Frontal cortex (tissue), 4 donors: ENCODE measurements around the gene LTBP1. TPM values are rescaled to one million over a fixed set of nuclear protein-coding genes. Genes with fewer than 3 reads are reported as not detected.

ENCODE experiments used
- DNase-seq, 2 donors: peaks; one replicate each; pipeline ENCODE4 v3.0.0; 2012; ENCODE audit warnings: low spot score in 2 of 2
- FAIRE-seq: peaks from 2 replicates; lab custom pipeline; 2012; peaks lifted over from hg19 to GRCh38; lab: Jason Lieb, UNC
- total RNA-seq: library from RNA; depleted of rRNA; stranded (reverse); fragments of >200 nt; gene quantifications from one replicate; pipeline ENCODE4 v1.2.3, GENCODE V29; 2014
- donor health status: control.
- donor health status: control.
- donor health status: control.

The LTBP1 gene
- total RNA-seq, 1 donor from 2014 or later: 22.8 TPM

DNA sequence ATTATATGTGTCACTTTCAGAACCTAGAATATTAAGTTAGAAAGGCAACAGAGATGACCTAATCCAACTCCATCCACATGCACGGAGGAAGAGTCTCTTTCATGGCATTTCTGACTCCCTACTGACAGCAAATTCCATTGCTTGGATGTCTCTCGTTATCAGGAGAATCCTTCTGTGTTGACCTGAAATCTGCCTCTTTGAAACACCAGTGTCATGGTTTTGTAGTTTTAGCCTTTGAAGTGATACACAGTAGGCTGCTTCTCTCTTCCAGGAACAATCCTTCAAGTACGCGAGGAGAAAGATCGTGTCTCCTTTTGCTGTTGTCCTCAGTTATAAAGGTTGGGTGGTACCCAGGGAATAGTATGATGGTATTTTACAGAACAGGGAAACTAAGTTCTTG, 327.8 kb downstream of the LTBP1 start:
- no peak for DNase-seq
- FAIRE-seq: no peak

DNA sequence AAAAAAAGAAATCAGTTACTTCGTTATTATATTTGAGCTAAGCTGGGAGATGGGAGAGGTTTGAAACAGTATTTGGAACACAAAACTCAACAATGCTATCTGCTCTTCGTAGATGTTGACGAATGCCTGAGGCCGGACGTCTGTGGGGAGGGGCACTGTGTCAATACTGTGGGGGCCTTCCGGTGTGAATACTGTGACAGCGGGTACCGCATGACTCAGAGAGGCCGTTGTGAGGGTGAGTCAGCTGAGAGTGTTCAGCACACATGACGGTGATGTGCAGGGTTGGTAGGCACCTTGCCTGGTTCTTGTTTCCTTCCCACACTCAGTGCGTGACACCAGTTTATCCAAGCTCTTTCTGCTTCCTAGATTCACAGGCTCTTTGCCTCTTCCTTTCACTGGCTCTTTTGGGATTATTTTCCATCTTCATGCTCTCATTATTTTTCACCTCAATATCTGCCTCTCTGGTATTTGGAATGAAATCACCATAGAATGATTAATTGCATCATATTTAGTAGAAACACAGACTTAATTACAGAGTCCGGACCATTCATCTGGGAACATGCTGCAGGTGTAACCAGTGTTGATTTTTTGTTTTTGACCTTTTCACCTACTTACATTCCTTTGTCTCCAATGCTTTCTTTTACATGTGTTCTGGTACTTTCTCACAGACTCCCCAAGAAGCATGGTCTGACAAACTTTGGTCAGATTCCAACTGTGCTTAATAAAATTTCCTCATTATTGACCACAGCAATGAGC, 329.1 kb downstream of the LTBP1 start:
- FAIRE-seq (no peak), DNase-seq (no peak)

DNA sequence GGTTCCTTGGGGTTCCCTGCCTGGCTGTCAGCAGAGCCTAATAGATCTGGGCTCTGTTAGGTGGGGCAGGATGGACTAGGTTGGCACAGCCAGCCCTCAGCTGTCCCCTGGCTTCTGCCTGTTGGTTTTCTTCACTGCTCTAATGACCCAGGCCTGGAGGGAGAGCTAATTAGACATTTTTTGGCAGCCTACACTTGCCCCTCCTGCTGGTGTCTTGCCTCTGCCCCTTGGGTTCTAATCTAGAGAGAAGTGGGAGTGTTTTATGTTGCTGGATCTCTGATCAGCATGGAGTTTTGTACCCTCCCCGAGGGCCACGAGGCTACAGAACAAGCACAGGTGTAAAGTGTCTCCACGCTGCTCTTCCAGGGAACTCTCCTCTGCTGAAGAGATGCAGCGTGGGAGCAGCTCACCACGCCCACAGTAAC, 330.3 kb downstream of the LTBP1 start:
- DNase-seq (no peak), FAIRE-seq (no peak)

DNA sequence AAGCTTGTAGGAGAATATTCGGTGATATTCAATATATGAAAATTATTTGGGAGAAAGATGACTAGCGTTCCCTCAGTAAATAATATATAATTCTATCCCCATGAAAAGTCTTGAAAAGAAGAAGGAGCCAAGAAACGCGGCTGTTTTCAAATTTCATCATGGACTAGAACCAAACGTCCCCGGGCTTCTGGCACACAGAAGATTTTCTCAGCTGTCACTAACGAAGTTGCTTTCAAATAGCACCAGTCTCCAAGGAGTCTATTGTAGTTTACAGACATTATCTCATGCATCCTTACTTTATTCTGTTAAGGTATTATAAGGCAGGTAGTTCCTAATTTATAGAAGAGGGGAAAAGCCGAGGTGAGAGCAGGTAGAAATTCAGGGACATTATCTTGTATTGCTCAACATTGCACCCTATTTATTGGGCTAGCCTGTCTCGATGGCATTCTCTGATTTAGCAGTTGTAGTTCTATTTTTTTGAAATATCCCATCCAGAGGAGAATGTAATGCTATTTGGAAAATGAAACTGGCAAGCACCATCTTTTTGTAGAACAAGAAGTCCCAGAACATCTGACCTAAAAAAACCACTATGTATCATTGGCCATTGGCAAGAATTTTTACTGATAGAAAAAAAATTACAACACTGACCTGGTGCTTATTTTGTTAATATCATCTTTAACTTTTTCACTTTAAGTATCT, 331.6 kb downstream of the LTBP1 start:
- FAIRE-seq (no peak), DNase-seq (no peak)

DNA sequence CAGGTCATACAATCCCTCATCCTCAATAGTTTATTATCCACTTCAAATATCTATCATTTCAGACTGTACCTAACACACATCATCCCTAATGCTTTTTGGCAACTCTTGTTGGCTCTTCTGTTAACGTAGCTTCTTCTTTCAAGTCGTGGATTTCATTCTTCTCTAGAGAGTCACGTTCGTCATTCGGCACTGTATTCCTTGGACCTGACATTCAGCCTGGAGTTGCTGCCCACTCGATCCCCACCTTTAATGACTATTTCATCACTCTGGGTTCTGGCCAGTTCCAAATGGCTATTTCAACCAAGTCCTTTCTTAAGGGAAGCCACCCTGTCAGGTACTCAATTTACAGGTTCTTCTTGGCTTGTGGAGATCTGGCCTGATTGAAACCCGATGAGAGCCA, 337.5 kb downstream of the LTBP1 start:
- FAIRE-seq: no peak
- no peak for DNase-seq

DNA sequence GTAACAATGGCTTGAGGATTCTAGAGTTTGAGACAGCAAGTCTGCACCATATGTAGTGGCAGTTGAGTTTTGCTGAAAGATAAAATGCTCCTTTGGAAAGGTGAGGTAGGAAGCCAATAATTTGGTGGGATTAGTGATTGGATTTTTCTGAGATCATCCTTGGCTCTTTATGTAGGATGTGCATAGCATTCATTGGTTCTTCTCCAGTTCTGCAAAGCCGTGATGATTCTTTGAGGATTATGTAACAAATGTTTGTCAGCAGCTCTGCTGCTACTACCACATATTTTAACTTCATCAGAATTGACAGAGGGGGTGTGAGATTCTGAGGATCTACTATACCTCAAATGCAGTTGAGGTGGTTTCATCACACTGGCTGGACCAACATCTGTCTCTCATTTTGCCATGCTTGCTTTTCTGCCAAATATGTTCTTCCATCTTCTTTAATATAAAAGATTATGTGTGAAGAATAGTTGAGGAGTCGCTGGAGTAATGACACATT, 340.8 kb downstream of the LTBP1 start:
- no peak for DNase-seq
- FAIRE-seq: no peak

DNA sequence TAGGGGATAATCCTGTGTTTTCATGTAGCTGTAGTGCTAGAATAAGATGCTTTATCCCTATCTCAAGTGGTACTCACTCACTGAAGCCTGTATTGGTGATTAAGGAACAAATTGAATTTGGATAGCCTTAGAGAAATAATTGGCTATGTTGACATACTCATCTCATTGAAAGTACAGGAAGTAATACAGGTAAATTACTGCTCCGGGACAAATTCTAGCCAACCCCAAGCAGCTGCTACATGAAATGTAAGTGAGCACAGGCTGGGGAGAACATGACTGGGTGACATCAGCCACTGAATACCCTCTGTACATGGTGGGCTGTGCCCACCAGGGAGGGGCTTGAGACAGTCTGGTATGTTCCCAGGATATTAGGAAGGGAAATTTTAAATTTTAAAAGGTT, 341.3 kb downstream of the LTBP1 start:
- FAIRE-seq: no peak

DNA sequence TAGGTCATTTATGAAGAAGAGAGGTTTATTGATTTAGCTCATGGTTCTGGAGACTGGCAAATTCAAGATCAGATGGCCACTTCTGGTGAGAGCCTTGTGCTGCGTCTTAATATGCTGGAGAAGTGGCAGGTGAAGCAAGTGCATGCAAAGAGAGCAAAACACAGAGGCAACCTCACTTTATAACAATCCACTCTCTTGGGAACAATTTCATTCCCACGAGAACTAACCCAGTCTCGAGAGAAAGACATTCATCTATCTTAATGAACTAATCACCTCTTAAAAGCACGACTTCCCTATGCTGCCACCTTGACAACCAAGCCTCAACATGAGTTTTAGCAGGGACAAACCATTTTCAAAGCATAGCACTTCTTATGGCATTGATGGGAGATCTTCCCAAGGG, 343.2 kb downstream of the LTBP1 start:
- DNase-seq: no peak
- FAIRE-seq: no peak

More for the DNA sequence above, 341.3 kb downstream of the LTBP1 start:
- DNase-seq: no peak

DNA sequence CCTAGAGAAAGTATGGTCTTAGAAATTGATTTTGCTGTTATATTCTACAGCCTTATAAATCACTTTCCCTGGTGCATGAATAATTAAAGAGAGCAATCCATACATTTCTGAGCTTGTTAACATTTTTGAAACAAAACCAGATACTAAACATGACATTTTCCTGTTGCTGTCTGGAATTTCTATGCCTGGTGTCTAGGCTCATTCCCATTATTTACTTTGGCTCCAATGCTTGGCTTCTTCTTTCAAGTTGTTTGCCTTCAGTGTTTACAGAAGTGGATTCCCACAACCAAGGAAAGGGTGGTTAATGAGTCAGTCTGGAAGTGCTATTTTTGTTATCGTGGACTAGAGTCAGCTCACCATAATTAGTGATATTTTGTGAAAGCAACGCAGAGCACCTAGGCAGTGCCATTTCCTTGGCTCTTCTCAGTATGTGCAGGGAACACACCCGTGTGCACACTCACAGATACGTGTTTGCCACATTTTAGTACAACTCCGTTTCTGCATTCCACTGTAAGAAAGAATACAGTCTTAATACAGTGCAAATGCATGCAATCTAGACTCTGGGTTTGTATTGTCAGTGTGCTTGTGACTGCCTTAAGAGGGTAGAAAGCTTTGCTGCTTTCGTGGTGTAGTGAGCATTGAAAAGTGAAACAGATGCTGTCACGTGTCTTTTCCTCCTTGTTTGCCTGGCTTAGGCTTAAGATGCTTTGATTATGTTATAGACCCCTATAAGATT, 344.7 kb downstream of the LTBP1 start:
- DNase-seq: peak in 1 of 2 donors; percentile 28
- no peak for FAIRE-seq

DNA sequence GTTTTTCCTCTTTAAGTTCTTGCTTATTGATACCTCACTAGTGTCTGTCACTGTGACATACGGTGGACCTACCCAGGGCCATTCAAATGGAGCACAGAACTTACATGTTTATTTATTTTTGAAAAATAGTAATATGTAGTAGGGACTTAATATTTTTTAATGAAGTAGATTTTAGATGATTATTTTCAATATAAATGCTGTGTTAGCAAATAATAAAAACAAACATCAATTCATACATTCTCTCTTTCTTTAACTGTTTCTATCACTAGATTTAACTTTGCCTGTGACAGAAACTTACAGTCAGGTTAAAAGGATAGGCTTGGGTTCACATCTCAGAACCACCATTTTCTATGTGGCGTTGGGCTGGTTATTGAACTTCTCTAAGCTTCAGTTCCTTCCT, 345.3 kb downstream of the LTBP1 start:
- no peak for FAIRE-seq
- no peak for DNase-seq

DNA sequence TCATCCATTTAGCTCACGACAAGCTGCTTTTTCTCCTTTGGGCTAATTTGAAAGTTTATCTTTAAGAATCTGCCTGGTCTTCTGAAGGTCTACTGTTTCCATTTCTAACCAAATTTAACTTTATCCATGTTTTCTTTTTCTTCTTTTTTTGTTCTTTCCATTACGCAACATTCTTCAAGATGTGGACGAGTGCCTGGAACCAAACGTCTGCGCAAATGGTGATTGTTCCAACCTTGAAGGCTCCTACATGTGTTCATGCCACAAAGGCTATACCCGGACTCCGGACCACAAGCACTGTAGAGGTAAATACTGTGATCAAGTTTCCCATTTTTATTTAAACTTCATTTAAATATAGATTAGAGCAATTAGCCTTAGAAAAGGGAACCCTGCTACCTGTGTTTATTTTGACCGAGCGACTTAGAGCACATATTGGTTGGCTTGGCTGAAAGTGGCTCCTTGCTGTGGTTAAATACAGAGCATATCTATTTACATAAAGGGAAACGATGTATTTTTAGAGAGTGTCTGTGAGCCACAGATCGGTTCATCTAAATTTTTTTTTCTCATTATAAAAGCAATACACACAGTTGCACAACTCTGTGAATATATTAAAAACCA, 346.3 kb downstream of the LTBP1 start:
- DNase-seq: no peak
- no peak for FAIRE-seq

DNA sequence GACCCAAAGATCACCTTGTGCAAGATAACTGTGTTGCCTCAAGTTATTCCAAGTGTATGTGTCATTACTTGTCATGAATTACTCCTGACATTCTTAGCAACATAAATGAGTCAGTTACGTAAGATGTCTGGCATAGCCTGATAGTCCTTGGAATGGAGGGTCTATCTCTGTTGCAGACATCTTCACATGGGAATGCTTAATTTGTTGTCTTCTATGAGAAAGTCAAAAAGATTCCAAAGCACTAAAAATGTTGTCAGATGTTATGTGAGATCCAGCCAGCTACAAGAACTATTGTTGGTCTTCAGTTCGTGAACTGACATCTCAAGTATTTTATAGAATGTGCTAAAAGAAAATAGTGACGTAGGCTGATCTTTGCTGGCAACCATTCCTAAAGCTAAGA, 351.5 kb downstream of the LTBP1 start:
- FAIRE-seq (no peak), DNase-seq (no peak)

DNA sequence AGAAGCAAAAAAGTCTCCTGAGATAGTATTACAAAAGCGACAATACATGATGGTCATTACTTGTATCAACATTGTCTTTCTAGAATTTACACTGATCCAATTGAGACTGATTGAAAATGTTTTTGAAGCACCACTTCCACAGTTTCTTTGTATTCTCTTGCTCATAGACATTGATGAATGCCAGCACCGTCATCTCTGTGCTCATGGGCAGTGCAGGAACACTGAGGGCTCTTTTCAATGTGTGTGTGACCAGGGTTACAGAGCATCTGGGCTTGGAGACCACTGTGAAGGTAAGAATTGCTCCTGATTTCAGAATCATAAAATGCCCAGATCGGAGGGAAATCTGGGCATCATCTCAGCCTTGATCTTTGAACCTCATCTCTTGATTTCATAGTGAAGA, 354.6 kb downstream of the LTBP1 start:
- FAIRE-seq (no peak), DNase-seq (no peak)

DNA sequence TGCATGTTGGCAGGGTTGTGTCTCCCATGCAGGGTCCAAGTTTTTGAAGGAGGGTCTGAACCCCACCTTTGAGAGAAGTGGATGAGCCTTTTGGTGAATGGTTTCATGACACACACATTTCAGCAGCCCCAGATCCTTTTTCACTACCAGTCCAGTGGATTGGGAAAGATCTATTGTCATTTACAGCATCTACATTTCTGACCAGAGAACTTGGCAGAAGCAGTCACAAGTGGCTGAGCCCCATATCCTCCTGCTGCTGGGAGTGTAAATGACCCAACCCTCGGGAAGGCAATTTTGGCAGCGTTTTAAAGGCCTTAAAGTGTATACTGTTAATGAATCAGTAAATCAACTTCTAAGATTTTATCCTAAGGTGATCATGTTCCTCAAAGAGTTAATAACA, 355.6 kb downstream of the LTBP1 start:
- FAIRE-seq (no peak), DNase-seq (no peak)

DNA sequence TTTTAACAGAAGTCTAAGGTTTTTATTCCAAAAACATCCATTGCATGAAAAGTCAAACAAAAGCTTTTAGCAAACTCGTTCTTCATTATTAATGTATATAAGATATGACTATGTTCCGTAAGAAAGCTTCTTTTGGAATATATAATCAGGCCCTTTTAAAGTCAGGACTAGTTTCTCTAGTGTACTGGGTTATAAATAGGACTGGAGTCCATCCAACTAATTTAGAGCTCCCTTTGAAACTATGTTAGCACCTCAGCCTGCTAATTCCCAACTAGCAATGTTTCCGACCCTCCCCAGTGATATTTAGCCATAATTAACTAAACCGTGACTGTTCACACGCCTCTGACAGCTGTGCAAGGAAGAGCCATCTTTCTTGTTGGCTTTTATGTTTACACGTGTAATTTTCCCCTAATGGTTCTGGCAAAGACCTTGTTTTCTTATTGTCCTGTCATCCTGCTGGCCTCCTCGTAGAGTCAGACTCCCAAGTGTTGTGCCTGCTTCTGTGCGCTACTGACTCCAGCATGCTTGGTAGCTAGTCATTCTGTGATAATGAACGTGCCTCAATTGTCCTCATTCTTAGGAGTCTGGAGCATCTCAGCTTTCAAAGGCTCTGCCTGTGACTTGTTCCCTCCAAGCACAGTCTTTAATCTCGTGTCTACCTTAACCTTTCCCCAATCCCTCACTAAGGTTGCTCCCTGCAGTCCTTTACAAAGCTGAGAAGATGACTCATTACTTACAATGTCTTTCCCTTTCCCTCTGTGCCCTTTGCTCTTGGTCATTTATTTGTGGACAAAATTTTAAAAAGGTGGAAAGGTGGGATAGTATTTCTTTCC, 357.5 kb downstream of the LTBP1 start:
- FAIRE-seq: no peak
- no peak for DNase-seq

DNA sequence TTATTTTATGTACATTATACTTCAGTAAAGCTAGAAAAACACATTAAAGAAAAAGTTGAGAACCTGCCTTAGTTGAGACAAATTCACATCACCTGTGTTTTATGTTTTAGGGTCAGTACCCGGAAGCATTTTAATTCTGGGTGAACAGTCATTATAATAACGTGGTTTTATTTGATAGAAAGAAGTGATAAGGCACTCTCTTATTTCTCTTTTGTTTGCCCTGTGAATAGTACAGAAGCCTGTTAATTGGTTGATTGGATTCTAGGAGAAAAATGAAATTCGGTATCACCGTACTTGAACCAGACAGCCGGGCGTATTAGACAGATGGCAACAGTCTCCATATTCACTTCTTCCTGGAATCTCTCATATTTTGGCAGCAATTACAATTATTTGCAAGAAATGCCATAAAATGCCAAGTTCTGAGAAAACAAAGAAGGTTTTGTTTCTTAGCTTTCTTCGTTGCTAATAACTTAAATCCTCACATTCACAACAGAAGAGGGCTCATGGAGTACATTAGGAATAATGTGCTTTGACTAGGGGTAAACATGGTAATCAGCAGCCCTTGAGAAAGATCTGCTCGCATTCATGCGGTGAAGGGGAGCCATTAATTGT, 361.0 kb downstream of the LTBP1 start:
- FAIRE-seq: no peak
- DNase-seq: no peak

DNA sequence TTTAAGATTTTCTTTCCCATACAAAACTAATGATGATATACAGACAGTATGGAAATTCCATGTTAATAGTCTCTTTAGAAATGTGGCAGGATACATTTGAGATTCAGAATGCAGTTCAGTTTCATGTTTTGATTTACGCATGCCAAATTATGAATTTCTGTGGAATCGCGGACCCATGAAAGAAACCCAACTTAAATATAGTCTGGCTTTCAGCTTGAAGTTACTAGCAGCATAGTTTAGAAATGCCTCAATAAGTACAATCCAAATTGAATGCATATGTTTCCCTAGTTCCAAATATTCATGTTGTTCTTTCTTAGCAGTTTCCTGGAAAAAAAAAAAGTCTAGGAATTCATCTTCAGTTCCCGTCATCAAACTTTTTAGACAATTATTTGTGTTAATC, 365.6 kb downstream of the LTBP1 start:
- FAIRE-seq (no peak), DNase-seq (no peak)

DNA sequence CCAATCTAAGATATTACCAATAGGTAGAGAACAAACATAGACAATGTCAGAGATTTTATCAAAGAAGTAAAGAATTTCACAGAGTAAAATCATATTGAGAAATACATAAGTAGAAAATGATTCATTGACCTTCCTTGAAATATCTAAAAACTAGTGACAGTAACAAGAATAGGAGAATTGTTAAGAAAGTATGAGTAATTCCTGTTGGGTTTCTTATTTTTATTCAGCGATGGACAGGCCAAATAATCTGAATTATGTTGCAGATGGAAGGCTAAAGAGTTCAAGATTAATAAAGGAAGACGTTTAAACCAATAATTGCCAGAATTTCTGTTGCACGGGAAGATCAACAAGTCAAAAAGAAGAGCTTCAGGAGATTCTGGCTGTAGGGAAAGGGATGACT, 366.3 kb downstream of the LTBP1 start:
- DNase-seq (no peak), FAIRE-seq (no peak)

DNA sequence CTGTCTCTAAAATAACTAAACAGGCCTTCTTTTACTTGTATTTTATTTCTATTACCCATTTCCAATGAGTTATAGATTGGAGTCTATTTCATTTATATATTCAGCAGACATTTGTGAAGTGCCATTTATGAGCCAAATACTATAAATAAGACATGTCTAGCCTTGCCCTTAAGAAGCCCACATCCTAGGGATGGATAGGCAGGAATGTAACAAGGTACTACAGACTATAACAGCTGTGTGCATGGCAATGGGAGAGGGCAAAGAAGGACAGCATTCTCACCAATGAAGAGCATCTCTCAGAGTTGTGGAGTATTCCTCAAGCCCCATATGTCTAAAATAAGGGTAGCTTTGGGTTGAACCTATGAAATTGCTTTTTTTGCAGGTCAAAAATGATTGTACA, 367.8 kb downstream of the LTBP1 start:
- FAIRE-seq (no peak), DNase-seq (no peak)
